Astrocyte of the cerebellum (primary cell): Measurements from ENCODE around the gene HLCS.
"Not testable (repeated sequence)": the region's sequence is repeated elsewhere in the genome, so short reads cannot be mapped to it uniquely, and the experiment has no call there.

ENCODE experiments used
- DNase-seq: peaks from one replicate; pipeline ENCODE4 v3.0.0-alpha.2; 2011; ENCODE audit warnings: low read depth
- H3K4me3 ChIP-seq: 2 replicates; pipeline ENCODE4 v1.5.1; 2011; ENCODE audit warnings: mild to moderate bottlenecking, low read depth, low read length, moderate library complexity
- CTCF ChIP-seq: IDR thresholded peaks from 2 replicates; pipeline ENCODE4 v1.5.1; 2012; ENCODE audit warnings: low read length, low read depth, moderate library complexity, mild to moderate bottlenecking; ENCODE audit errors: missing control alignments
- in situ Hi-C: cut with HindIII; loops from 2 replicates; pipeline ENCODE4 v1.10.0; 2017; ENCODE audit warnings: low sequenced_read_pairs

The HLCS gene

GRCh38 chr21:36964398-36964797, 2.1 kb downstream of the HLCS start:
- DNase-seq = no peak
- no peak for TF ChIP-seq CTCF
- in situ Hi-C loops = no loop called here
- no peak overlapping the region for H3K4me3 ChIP-seq

- no peak for DNase-seq
- TF ChIP-seq CTCF = no peak
- in situ Hi-C loops = no loop called here
- no peak overlapping the region for H3K4me3 ChIP-seq
Observed at GRCh38 chr21:36962098-36962780, 4.2 kb downstream of the HLCS start.

DNA sequence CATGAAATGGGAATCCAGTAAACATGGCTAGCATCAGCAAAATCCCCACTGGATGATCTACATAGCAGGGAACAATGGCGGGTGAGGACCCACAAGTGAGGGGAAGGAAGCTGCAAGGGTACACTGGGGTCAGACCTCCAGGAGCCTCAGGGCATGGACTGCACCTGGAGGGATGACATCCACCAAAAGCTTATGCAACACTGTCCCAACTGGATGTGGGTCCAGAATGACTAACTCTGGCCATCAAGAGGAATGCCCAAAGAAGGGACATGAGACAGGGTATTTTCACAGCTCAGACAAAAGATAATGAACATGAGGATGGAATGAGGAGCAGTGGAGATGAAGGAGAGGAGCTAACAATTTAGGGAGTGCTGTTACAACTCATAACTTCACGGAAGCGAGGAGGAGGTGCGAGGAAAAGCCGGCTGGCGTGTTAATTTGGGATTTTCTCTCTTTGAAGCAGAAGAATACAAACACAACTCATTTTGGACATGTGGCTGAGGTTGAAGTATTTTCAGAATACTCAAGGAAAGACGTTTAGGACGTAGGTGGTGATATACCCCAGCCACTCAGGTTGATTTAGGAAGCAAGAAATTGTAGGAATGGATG, 5.7 kb downstream of the HLCS start:
- in situ Hi-C loops = no loop called here
- H3K4me3 ChIP-seq = no peak overlapping the region
- TF ChIP-seq CTCF = no peak
- no peak for DNase-seq

DNA sequence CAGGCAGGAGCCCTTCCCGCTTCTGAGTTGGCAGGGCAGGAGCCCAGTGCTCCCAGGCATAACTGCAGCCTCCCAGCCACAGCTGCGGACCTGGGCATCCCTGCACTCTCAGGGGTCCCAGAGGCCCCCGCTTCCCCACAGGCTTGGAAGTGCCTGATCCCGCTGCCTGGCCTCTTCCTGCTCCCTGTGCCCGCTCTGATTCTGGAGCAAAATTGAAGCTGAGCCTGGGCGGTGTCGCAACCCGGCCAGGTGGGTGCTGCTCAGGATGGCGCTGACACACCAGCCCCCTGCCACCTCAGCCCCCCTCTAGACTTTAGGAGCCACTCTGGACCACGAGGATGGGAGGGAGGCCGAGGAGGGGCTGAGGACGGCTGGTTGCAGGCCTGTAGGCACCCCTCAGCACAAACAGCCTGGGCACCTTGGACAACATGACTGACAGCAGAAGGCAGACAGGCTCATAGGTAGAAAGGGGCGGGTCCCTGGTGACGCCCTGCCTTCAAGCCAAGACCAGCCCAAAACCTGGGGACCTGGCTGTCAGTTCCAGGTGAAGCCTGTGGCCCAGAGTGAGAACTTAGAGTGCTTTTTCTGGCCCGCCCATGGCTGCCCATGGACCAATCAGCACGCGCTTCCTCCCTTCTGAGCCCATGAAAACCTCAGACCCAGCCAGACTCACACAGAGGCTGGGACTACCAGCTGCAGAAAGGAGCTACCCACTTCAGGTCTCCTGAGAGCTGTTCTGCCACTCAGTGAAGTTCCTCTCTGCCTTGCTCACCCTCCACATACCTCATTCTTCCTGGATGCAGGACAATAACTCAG, 7.2 kb downstream of the HLCS start:
- no peak for DNase-seq
- no peak overlapping the region for H3K4me3 ChIP-seq
- in situ Hi-C loops = no loop called here
- TF ChIP-seq CTCF = no peak

- TF ChIP-seq CTCF = no peak
- in situ Hi-C loops = no loop called here
- H3K4me3 ChIP-seq = no peak overlapping the region
Observed at GRCh38 chr21:36955783-36956182, 10.7 kb downstream of the HLCS start.

GRCh38 chr21:36952331-36952730, 14.1 kb downstream of the HLCS start:
- H3K4me3 ChIP-seq, DNase-seq, in situ Hi-C loops: not testable (repeated sequence)

More at GRCh38 chr21:36955783-36956182, 10.7 kb downstream of the HLCS start:
- no peak for DNase-seq
